Epithelial cell of prostate (primary cell): ENCODE measurements around the gene CALML5.

Source experiments
- DNase-seq: peaks from one replicate; pipeline ENCODE4 v3.0.0-alpha.2; 2011; ENCODE audit warnings: low read depth, low spot score
- H3K27ac ChIP-seq: fragments of 450-650 bp; 2 replicates; pipeline ENCODE4 v1.5.1; 2017; ENCODE audit warnings: mild to moderate bottlenecking

The CALML5 gene

GRCh38 chr10:5499493-5500140 is at the start of gene CALML5:
TSS of gene CALML5 (minus strand) at chr10:5499570. CDS start at chr10:5499438, 132 bp downstream.
- no peak within 1 kb of the TSS for H3K27ac ChIP-seq
- no peak for DNase-seq

GRCh38 chr10:5547931-5548660 is 48.7 kb upstream of the CALML5 start:
- peak; percentile 90 for DNase-seq
- peak overlapping the region; percentile 100 for H3K27ac ChIP-seq

GRCh38 chr10:5547681-5547930 is 48.2 kb upstream of the CALML5 start:
- H3K27ac ChIP-seq, result peak overlapping the region; percentile 100
- no peak for DNase-seq

GRCh38 chr10:5546891-5547680 is 47.7 kb upstream of the CALML5 start:
- no peak for DNase-seq

GRCh38 chr10:5545778-5546710 is 46.7 kb upstream of the CALML5 start:
- H3K27ac ChIP-seq, result peak overlapping the region; percentile 100
- DNase-seq, result no peak

More at GRCh38 chr10:5546891-5547680, 47.7 kb upstream of the CALML5 start:
- peak overlapping the region; percentile 100 for H3K27ac ChIP-seq

GRCh38 chr10:5545426-5545777 is 46.0 kb upstream of the CALML5 start:
- peak overlapping the region; percentile 100 for H3K27ac ChIP-seq
- DNase-seq, result no peak

- no peak for DNase-seq
- peak overlapping the region; percentile 100 for H3K27ac ChIP-seq
Measured at GRCh38 chr10:5545011-5545410, 45.6 kb upstream of the CALML5 start.

GRCh38 chr10:5544216-5544805 is 44.9 kb upstream of the CALML5 start:
- peak overlapping the region; percentile 100 for H3K27ac ChIP-seq
- DNase-seq, result no peak

GRCh38 chr10:5543623-5544022 is 44.3 kb upstream of the CALML5 start:
- no peak for DNase-seq

GRCh38 chr10:5542100-5542499 is 42.7 kb upstream of the CALML5 start:
- DNase-seq, result no peak
- no peak overlapping the region for H3K27ac ChIP-seq

More at GRCh38 chr10:5543623-5544022, 44.3 kb upstream of the CALML5 start:
- H3K27ac ChIP-seq, result peak overlapping the region; percentile 100

GRCh38 chr10:5540891-5541290 is 41.5 kb upstream of the CALML5 start:
- H3K27ac ChIP-seq, result peak overlapping the region; percentile 1
- DNase-seq, result no peak

- H3K27ac ChIP-seq, result no peak overlapping the region
- no peak for DNase-seq
Measured at GRCh38 chr10:5540080-5540479, 40.7 kb upstream of the CALML5 start.

- H3K27ac ChIP-seq, result peak overlapping the region; percentile 94
- no peak for DNase-seq
Measured at GRCh38 chr10:5538892-5539651, 39.7 kb upstream of the CALML5 start.

- H3K27ac ChIP-seq, result peak overlapping the region; percentile 94
- DNase-seq, result no peak
Measured at GRCh38 chr10:5538446-5538845, 39.1 kb upstream of the CALML5 start.

GRCh38 chr10:5537684-5538083 is 38.3 kb upstream of the CALML5 start:
- peak overlapping the region; percentile 94 for H3K27ac ChIP-seq
- no peak for DNase-seq

- no peak overlapping the region for H3K27ac ChIP-seq
- DNase-seq, result no peak
Measured at GRCh38 chr10:5536486-5537081, 37.2 kb upstream of the CALML5 start.

- no peak for DNase-seq
- no peak overlapping the region for H3K27ac ChIP-seq
Measured at GRCh38 chr10:5534880-5535856, 35.8 kb upstream of the CALML5 start.
